Measurements from ENCODE around the gene ARHGEF40.
A peak's percentile ranks its signal among the peaks of the same experiment; 100 is the strongest.

ARHGEF40 gene

DNA sequence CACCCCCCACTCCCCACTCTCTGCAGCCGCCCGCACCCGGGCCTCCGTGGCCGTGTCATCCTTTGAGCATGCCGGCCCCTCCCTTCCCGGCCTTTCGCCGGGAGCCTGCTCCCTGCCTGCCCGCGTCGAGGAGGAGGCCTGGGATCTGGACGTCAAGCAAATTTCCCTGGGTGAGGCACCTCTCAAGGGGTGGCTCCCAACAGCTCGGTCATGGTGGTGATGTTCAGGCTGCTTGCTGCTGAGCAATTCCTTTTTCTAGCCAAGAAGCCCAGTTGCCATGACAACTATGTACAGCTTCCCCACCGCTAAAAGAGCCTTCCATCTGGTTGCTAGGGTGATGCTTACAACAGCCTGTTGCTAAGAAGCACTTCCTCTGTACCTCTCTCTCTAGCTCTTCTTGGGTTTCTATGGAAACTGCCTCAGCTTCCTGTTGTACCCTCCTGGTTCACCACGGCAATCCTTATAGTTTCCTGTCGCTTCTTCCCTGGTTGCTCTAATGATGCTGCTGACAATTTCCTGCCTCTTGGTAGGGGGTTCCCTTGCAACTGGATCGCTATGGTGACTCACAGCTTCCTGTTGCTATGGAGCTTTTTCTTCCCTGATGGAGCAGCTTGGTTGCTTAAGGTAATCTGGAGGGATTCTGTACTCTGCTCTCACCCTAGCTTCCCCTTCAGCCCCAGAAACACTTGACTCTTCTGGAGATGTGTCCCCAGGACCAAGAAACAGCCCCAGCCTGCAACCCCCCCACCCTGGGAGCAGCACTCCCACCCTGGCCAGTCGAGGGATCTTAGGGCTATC is 17.4 kb downstream of the ARHGEF40 start:
- no peak overlapping the region for H3K4me3 ChIP-seq (replicated peaks; ENCODE audit: insufficient read depth, low read length)
- TF ChIP-seq SPI1 (IDR thresholded peaks at IDR 0.05; ENCODE audit: borderline replicate concordance, low read depth) (peak; percentile 75), GABPA (IDR thresholded peaks at IDR 0.05; ENCODE audit: low read depth) (no peak)
- H3K27me3 ChIP-seq (ENCODE audit: insufficient read depth, poor library complexity, severe bottlenecking), result no peaks in the 10 kb centered on the region
- H3K27ac ChIP-seq (replicated peaks), result peak overlapping the region; percentile 73
- DNase-seq (ENCODE audit: low read depth in 1 of 2, low spot score in 1 of 2), result peak; percentile 90 to 91

DNA sequence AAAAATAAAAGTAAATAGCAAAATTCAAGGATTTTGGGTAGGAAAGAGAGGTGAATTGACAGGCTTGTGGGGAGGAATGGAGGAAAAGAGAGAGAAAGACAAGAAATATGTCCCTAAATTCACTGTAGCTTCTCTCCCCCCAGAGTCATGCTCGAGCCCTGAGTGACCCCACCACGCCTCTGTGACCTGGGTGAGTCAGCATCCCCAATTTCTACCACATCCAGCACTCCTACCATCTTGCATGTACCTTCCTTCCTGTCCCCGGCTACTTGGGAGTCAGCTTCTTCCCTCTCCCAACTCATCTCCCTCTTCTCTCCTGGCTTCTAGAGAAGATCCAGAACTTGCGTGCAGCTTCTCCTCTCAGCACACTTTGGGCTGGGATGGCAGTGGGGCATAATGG is 18.6 kb downstream of the ARHGEF40 start:
- Histone ChIP-seq H3K27me3 (ENCODE audit: insufficient read depth, poor library complexity, severe bottlenecking) (no peaks in the 10 kb centered on the region), H3K4me3 (replicated peaks; ENCODE audit: insufficient read depth, low read length) (no peak overlapping the region), H3K27ac (replicated peaks) (no peak overlapping the region)
- DNase-seq (ENCODE audit: low read depth in 1 of 2, low spot score in 1 of 2), result no peak
- TF ChIP-seq GABPA (IDR thresholded peaks at IDR 0.05; ENCODE audit: low read depth), result no peak
- TF ChIP-seq, protein P1, sequence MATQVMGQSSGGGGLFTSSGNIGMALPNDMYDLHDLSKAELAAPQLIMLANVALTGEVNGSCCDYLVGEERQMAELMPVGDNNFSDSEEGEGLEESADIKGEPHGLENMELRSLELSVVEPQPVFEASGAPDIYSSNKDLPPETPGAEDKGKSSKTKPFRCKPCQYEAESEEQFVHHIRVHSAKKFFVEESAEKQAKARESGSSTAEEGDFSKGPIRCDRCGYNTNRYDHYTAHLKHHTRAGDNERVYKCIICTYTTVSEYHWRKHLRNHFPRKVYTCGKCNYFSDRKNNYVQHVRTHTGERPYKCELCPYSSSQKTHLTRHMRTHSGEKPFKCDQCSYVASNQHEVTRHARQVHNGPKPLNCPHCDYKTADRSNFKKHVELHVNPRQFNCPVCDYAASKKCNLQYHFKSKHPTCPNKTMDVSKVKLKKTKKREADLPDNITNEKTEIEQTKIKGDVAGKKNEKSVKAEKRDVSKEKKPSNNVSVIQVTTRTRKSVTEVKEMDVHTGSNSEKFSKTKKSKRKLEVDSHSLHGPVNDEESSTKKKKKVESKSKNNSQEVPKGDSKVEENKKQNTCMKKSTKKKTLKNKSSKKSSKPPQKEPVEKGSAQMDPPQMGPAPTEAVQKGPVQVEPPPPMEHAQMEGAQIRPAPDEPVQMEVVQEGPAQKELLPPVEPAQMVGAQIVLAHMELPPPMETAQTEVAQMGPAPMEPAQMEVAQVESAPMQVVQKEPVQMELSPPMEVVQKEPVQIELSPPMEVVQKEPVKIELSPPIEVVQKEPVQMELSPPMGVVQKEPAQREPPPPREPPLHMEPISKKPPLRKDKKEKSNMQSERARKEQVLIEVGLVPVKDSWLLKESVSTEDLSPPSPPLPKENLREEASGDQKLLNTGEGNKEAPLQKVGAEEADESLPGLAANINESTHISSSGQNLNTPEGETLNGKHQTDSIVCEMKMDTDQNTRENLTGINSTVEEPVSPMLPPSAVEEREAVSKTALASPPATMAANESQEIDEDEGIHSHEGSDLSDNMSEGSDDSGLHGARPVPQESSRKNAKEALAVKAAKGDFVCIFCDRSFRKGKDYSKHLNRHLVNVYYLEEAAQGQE (IDR thresholded peaks at IDR 0.05; ENCODE audit: insufficient replicate concordance, low read depth), result no peak
- TF ChIP-seq POLR2AphosphoS5 (IDR thresholded peaks at IDR 0.05; ENCODE audit: low read depth), result no peak
- TF ChIP-seq SPI1 (IDR thresholded peaks at IDR 0.05; ENCODE audit: borderline replicate concordance, low read depth), result no peak
- TF ChIP-seq, protein P2, sequence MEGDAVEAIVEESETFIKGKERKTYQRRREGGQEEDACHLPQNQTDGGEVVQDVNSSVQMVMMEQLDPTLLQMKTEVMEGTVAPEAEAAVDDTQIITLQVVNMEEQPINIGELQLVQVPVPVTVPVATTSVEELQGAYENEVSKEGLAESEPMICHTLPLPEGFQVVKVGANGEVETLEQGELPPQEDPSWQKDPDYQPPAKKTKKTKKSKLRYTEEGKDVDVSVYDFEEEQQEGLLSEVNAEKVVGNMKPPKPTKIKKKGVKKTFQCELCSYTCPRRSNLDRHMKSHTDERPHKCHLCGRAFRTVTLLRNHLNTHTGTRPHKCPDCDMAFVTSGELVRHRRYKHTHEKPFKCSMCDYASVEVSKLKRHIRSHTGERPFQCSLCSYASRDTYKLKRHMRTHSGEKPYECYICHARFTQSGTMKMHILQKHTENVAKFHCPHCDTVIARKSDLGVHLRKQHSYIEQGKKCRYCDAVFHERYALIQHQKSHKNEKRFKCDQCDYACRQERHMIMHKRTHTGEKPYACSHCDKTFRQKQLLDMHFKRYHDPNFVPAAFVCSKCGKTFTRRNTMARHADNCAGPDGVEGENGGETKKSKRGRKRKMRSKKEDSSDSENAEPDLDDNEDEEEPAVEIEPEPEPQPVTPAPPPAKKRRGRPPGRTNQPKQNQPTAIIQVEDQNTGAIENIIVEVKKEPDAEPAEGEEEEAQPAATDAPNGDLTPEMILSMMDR (IDR thresholded peaks at IDR 0.05; ENCODE audit: insufficient read depth, low read length), result no peak

DNA sequence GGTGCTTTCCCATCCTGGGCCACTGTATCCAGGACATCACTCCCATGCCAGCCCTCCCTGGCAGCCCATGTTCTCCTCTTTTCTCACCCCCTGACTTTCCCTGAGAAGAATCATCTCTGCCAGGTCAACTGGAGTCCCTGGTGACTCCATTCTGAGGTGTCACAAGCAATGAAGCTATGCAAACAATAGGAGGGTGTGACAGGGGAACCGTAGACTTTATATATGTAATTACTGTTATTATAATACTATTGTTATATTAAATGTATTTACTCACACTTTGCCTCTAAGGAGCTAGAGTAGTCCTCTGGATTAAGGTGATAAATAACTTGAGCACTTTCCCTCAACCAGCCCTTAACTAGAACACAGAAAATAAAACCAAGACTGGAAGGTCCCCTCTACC is 19.2 kb downstream of the ARHGEF40 start:
- DNase-seq (ENCODE audit: low read depth in 1 of 2, low spot score in 1 of 2), result no peak
- no peak overlapping the region for H3K4me3 ChIP-seq (replicated peaks; ENCODE audit: insufficient read depth, low read length)
- H3K27ac ChIP-seq (replicated peaks), result no peak overlapping the region
- TF ChIP-seq GABPA (IDR thresholded peaks at IDR 0.05; ENCODE audit: low read depth) (no peak), SPI1 (IDR thresholded peaks at IDR 0.05; ENCODE audit: borderline replicate concordance, low read depth) (no peak), POLR2AphosphoS5 (IDR thresholded peaks at IDR 0.05; ENCODE audit: low read depth) (no peak)
- TF ChIP-seq, protein P2 (IDR thresholded peaks at IDR 0.05; ENCODE audit: insufficient read depth, low read length), result no peak
- TF ChIP-seq, protein P1 (IDR thresholded peaks at IDR 0.05; ENCODE audit: insufficient replicate concordance, low read depth), result no peak
- no peaks in the 10 kb centered on the region for H3K27me3 ChIP-seq (ENCODE audit: insufficient read depth, poor library complexity, severe bottlenecking)

DNA sequence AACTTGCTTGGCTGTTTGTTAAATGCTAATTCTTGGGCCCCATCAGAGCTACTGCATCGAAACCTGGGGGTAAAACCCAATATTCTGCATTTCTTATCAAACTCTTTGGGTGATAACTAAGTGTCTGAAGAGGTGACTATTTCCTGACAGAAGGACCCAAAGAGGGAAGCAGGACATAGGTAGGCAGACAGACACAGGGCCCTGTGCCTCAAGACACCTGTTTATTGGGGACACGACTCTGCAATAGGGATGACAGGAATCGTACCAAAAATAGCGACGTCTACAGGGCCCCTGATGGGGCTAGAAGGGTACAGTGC is 19.7 kb downstream of the ARHGEF40 start:
- no peaks in the 10 kb centered on the region for H3K27me3 ChIP-seq (ENCODE audit: insufficient read depth, poor library complexity, severe bottlenecking)
- no peak overlapping the region for H3K27ac ChIP-seq (replicated peaks)
- TF ChIP-seq, protein P1 (IDR thresholded peaks at IDR 0.05; ENCODE audit: insufficient replicate concordance, low read depth), result no peak
- no peak for TF ChIP-seq GABPA (IDR thresholded peaks at IDR 0.05; ENCODE audit: low read depth)
- TF ChIP-seq, protein P2 (IDR thresholded peaks at IDR 0.05; ENCODE audit: insufficient read depth, low read length), result no peak
- TF ChIP-seq POLR2AphosphoS5 (IDR thresholded peaks at IDR 0.05; ENCODE audit: low read depth), result no peak
- no peak for TF ChIP-seq SPI1 (IDR thresholded peaks at IDR 0.05; ENCODE audit: borderline replicate concordance, low read depth)
- H3K4me3 ChIP-seq (replicated peaks; ENCODE audit: insufficient read depth, low read length), result no peak overlapping the region
- no peak for DNase-seq (ENCODE audit: low read depth in 1 of 2, low spot score in 1 of 2)

All from HL-60 (cell line).